Measurements from ENCODE around the gene QSOX2. TPM values are rescaled to one million over a fixed set of nuclear protein-coding genes. Genes with fewer than 3 reads are reported as not detected.
"Not testable (repeated sequence)": the region's sequence is repeated elsewhere in the genome, so short reads cannot be mapped to it uniquely, and the experiment has no call there.

The QSOX2 gene
- total RNA-seq, 1 donor from 2014 or later, result 24.1 TPM

- no peak for DNase-seq (ENCODE audit: low spot score, unreplicated experiment)
- no peaks in the 10 kb centered on the region for H3K36me3 Mint-ChIP-seq (ENCODE audit: insufficient read depth)
Observed at GRCh38 chr9:136273244-136273865, 27.7 kb upstream of the QSOX2 start.

GRCh38 chr9:136270173-136270705, 24.6 kb upstream of the QSOX2 start:
- Mint-ChIP-seq H3K4me1 (ENCODE audit: low read depth) (peaks cover 6% of the 10 kb centered on the region), H3K27me3 (peaks cover 24% of the 10 kb centered on the region), H3K9me3 (ENCODE audit: low read depth) (no peaks in the 10 kb centered on the region), H3K4me3 (ENCODE audit: low read depth) (no peak overlapping the region), H3K36me3 (ENCODE audit: insufficient read depth) (no peaks in the 10 kb centered on the region), H3K27ac (no peak overlapping the region)
- no peak for TF ChIP-seq CTCF (IDR thresholded peaks at IDR 0.05; ENCODE audit: unreplicated experiment)
- no peak for DNase-seq (ENCODE audit: low spot score, unreplicated experiment)

More at GRCh38 chr9:136273244-136273865, 27.7 kb upstream of the QSOX2 start:
- H3K4me1 Mint-ChIP-seq (ENCODE audit: low read depth), result peaks cover under 1% of the 10 kb centered on the region
- H3K27ac Mint-ChIP-seq, result no peak overlapping the region
- peaks cover 30% of the 10 kb centered on the region for H3K27me3 Mint-ChIP-seq
- H3K4me3 Mint-ChIP-seq (ENCODE audit: low read depth), result no peak overlapping the region
- no peaks in the 10 kb centered on the region for H3K9me3 Mint-ChIP-seq (ENCODE audit: low read depth)
- no peak for TF ChIP-seq CTCF (IDR thresholded peaks at IDR 0.05; ENCODE audit: unreplicated experiment)

GRCh38 chr9:136268735-136269134, 23.1 kb upstream of the QSOX2 start:
- Mint-ChIP-seq H3K4me3 (ENCODE audit: low read depth) (no peak overlapping the region), H3K27me3 (peaks cover 23% of the 10 kb centered on the region), H3K36me3 (ENCODE audit: insufficient read depth) (no peaks in the 10 kb centered on the region), H3K9me3 (ENCODE audit: low read depth) (no peaks in the 10 kb centered on the region), H3K27ac (no peak overlapping the region), H3K4me1 (ENCODE audit: low read depth) (peaks cover 6% of the 10 kb centered on the region)
- TF ChIP-seq CTCF (IDR thresholded peaks at IDR 0.05; ENCODE audit: unreplicated experiment), result no peak
- DNase-seq (ENCODE audit: low spot score, unreplicated experiment), result no peak

- no peak for DNase-seq (ENCODE audit: low spot score, unreplicated experiment)
- peak; percentile 37 for TF ChIP-seq CTCF (IDR thresholded peaks at IDR 0.05; ENCODE audit: unreplicated experiment)
- no peaks in the 10 kb centered on the region for H3K36me3 Mint-ChIP-seq (ENCODE audit: insufficient read depth)
- peak overlapping the region; percentile 52 for H3K4me3 Mint-ChIP-seq (ENCODE audit: low read depth)
- peaks cover 6% of the 10 kb centered on the region for H3K4me1 Mint-ChIP-seq (ENCODE audit: low read depth)
- no peak overlapping the region for H3K27ac Mint-ChIP-seq
- peaks cover 19% of the 10 kb centered on the region for H3K27me3 Mint-ChIP-seq
- H3K9me3 Mint-ChIP-seq (ENCODE audit: low read depth), result no peaks in the 10 kb centered on the region
Observed at GRCh38 chr9:136268318-136268717, 22.7 kb upstream of the QSOX2 start.

GRCh38 chr9:136267261-136268111, 21.9 kb upstream of the QSOX2 start:
- peak overlapping the region; percentile 52 for H3K4me3 Mint-ChIP-seq (ENCODE audit: low read depth)
- no peaks in the 10 kb centered on the region for H3K9me3 Mint-ChIP-seq (ENCODE audit: low read depth)
- peaks cover 6% of the 10 kb centered on the region for H3K4me1 Mint-ChIP-seq (ENCODE audit: low read depth)
- H3K27me3 Mint-ChIP-seq, result peaks cover 15% of the 10 kb centered on the region
- peak; percentile 62 for DNase-seq (ENCODE audit: low spot score, unreplicated experiment)
- H3K27ac Mint-ChIP-seq, result no peak overlapping the region
- TF ChIP-seq CTCF (IDR thresholded peaks at IDR 0.05; ENCODE audit: unreplicated experiment), result peak; percentile 26
- no peaks in the 10 kb centered on the region for H3K36me3 Mint-ChIP-seq (ENCODE audit: insufficient read depth)

GRCh38 chr9:136266641-136267040, 21.0 kb upstream of the QSOX2 start:
- peak overlapping the region; percentile 42 for H3K4me3 Mint-ChIP-seq (ENCODE audit: low read depth)

More at GRCh38 chr9:136266641-136267040, 21.0 kb upstream of the QSOX2 start:
- H3K27ac Mint-ChIP-seq; H3K36me3 Mint-ChIP-seq (ENCODE audit: insufficient read depth); DNase-seq (ENCODE audit: low spot score, unreplicated experiment); H3K9me3 Mint-ChIP-seq (ENCODE audit: low read depth); H3K4me1 Mint-ChIP-seq (ENCODE audit: low read depth): not testable (repeated sequence)
- peaks cover 11% of the 10 kb centered on the region for H3K27me3 Mint-ChIP-seq

Measured in progenitor cell of endocrine pancreas (in vitro differentiated cells).